NCI-H128 (cell line): ENCODE data around the gene ELOB.

Experiments
- DNase-seq: peaks from one replicate; lab custom pipeline; 2025; ENCODE audit not compliant: unreplicated experiment; lab: John Stamatoyannopoulos, UW

ELOB gene

DNA sequence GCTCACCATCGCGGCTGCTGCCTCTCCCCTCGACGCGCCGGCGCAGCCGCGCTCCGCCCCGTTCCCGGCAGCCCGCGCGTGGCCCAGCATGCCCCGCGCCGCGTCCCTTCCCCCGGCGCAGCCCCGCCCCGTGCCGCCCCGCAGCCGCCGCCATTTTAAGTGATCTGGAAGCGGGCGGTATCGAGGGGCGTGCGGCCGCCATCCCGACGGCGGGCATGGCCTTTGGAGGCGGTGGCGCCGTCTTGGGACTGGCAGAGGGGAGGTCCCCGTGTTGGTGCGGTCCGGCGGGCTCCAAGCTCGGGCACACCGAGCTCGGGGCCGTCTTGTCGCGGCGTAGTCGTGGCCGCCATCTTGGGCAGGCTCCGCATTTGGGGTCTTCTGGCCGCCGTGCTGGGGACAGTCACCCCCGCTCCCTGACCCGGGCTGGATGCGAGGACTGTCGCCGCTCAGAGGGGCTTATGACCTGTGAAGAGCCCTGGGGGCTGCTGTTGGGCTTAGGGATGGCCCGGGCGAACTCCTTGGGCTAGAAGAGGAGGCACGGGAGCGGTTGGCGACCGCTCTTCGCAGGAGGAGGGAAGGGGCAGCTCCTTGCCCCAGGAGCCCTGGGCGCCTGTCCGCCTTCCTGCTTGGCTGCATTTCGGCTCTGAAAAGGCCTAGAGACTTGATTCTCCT, at the start of gene ELOB:
ELOB (minus strand) TSS at position 50 of the 672 bp plus-strand sequence; CDS start at position 9, 41 bp downstream.
- peak; percentile 45 for DNase-seq

DNA sequence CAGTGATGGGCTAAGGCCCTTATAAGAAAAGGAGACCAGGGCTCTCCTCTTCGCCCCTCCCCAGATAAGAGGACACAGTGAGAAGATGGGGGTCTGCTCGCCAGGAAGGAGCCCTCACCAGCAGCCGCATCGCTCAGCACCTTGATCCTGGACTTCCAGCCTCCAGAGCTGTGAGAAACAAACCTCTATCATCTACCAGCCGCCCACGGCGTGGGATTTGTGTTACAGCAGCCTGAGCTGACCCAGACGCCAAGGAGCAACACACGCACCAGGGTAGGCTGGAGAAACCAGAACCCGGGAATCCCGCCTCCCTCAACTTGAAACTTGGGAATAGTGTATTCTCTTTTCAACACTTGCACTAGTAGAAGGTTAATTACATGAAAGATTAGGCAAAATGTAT, 48.8 kb upstream of the ELOB start:
- no peak for DNase-seq

DNA sequence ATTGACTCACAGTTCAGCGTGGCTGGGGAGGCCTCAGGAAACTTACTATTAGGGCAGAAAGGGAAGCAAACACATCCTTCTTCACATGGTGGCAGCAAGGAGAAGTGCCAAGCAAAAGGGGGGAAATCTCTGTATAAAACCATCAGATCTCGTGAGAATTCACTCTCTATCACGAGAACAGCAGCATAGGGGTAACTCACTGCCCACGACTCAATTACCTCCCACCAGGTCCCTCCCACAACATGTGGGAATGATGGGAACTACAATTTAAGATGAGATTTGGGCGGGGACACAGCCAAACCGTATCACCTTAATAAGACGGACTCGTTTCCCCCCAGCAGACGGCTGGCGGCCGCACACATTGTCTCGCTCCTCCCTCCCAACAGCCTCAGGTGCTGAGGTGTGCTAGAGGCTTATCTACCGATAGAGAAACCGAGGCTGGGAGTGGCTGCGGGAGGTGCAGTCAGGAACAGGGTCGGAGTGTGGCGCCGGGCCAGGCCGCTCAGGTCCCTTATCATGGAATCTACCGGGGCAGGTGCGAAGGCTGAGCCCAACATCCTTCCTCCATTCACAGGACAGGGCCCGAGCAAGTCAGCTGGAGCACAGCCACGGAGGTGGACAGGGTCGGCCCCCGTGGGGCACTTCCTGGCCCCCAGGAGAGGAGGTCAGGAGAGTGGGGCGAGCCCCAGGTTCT, 48.1 kb upstream of the ELOB start:
- no peak for DNase-seq

DNA sequence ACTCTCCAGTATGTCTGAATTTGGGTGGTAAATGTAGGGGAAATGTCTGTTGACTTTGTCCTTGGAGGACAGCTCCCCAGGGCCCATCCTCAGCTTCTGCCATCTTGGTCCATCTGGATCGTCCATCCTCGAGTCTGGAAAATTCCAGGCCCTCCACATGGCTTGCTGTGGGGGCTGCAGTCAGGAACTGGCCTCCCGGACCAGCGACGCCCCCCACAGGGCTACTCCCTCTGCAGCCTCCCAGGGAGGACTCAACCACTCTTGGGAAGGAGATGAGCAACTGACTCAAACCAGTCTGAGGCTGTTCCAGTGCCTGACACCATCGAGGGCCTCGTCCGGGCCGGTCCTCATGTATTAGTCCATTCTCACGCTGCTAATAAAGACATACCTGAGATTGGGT, 47.5 kb upstream of the ELOB start:
- DNase-seq: no peak

DNA sequence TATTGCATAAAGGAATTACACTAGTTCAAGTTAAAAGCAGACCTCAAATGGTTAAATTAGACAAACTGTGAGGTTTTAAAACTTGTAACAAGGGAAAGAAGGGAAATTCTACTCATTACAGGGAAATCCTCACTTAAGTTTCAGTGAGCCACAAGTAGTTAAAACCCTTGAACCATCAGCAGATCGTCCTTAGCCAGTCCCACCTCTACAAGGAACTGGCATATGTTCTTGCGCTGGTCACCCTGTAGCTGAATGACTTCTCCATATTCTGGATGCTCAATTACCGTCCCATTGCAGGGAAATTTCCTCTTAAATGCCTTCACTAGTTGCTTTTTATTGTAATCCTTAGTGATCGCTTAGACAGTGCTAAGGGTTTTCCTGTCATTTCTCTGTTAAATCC, 45.4 kb upstream of the ELOB start:
- no peak for DNase-seq

DNA sequence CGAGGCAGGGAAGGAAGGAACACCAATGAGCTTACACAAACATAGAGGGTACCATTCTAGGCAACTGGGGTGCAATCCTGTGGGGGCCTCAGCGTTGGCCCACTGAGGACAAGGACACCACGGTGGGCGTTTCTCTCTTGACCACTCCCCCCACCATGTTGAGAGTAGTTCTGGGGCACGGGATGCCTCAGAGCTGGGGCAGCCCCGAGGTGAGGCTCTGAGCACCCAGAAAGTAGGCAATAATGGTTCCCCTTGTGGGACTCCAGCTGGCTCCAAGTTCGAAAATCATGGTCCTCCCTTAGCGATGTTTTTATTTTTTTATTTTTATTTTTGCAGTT, 45.0 kb upstream of the ELOB start:
- no peak for DNase-seq

DNA sequence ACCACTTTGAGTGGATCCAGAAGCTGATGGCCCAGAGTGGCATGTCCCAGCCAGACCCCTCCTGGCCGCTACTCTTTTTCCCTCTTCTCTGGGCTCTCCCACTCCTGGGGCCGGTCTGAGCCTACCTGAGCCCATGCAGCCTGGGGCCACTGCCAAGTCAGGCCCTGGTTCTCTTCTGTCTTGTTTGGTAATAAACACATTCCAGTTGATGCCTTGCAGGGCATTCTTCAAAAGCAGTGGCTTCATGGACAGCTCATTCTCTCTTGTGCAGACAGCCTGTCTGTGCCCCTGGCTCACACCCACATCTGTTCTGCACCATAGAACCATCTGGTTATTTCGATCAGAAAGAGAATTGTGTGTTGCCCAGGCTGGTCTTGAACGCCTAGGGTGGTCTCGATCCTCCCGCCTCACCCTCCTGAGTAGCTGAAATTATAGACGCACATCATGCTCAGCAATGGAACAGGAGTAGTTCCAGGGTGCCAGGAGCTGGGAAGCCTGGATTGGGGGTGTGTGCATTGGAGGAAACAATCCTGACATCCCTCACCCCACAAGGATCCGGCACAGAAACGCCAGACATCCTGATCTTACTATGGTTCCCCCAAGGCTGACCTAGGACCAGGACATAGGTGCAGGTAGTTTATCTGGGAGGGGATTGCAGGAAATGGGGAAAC, 44.5 kb upstream of the ELOB start:
- DNase-seq: no peak

DNA sequence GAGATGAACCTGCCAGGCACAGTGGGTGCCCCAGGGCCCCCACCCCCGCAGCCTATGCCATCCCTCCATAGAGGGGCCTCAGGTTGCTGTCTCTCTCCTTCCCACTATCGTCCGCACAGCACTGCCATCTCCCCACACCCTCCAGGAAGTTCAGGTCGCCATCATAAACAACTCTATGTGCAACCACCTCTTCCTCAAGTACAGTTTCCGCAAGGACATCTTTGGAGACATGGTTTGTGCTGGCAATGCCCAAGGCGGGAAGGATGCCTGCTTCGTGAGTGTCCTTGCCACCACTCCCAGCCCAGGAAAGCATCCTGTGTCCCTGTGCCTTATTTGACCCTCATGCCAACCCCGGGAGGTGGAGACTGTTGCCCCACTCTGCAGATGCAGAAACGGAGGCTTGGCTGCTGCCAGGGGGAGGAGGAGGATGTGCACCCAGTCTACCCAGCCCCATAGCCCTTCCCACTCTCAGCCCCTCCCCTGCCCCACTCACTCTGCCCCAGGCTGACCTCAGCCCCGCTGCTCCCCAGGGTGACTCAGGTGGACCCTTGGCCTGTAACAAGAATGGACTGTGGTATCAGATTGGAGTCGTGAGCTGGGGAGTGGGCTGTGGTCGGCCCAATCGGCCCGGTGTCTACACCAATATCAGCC, 43.9 kb upstream of the ELOB start:
- DNase-seq: no peak

DNA sequence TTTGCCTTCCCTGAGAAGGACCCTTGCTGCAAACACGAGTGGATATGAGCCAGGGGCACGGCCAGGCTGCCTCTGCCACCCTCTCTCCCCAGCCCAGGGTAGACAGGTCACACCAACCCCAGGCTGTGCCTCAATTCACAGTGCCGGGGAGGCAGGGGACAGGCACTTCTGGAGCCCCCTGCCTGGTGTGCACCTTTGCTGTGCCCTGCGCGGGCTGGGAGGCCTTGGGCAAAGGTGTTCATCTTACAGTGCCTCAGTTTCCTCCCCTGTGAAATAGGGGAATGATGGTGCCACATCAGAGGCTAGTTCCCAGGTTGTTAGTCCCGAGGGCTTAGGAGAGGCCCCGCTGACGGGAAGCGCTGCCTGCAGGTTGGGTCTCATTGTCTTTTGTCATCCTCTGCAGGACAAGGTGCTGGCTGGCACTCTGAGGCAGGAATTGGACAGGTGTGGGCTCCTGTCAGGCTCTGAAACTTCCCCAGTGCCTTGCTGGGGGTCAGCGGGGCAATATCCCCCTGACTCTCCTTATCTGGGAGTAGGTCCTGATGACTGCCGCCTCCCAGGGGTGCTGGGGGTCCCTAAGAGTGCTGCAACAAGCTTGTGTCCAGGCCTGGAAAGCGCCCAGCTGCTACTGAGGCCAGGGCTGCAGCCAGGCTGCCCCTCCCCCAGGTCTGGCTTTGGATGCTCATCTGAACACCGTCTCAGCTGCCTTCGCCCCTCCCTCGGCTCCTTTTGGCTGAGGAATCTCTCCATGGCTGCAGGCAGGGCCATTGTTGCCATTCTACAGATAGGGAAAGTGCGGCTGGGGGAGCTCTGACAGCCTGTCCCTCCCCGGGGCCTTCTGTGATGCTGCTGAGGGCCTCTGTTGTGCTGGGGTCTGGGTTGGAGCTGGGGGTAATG, 43.1 kb upstream of the ELOB start:
- DNase-seq: no peak

DNA sequence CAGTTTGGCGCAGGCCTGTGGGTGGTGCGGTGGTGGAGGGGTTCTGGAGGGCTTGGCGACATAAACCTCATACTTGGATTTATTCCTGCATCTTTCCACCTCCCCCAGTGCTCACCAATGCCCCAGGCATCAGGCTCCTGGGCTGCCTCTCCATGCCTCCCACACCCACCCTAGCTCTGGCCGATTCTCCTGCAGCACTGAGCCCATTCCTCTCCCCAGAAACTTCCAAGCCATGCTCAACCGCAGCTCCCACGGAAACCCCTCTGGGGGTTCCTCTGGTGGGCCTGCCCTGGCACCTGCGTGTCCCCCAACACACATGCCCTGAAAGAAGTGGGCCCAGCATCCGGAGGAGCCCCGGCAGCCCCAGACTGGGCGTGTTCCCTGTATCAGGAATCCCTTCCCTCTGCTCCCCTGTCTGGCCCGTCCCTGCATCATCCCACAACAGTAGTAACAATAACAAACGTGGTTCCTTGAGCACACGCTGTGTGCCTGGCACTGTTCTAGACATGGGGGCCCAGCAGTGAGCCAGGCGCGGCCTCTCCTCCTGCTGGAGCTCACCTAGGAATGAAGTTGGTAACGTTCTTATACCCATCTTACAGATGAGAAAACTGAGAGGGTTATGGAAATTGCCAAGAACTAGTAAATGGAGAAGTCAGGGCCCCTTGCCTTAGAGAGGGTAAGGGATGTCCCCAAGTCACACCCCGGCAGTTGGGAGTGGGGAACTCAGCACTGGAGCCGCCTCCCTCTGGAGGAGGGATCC, 42.3 kb upstream of the ELOB start:
- no peak for DNase-seq

DNA sequence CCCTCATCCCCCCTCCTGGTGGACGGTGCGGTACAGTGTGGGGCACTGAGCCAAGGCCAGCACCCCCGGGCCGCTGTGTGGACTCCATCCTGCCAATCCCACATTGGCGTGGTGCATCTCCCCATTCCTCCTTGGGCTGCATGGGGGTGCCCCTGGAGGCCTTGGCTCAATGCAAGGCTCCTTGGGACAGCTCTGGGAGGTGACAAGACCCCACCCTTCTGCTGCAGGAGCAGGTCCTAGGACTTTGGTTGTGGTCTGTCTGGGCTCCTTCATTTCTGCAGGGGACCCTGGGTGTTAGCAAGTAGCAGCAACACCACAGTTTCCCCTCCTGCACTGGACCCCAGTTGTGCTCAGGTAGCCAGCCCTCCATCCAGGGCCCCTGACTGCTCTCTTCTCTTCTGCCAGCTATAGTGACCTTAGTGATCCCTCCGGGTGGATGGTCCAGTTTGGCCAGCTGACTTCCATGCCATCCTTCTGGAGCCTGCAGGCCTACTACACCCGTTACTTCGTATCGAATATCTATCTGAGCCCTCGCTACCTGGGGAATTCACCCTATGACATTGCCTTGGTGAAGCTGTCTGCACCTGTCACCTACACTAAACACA, 41.3 kb upstream of the ELOB start:
- no peak for DNase-seq

DNA sequence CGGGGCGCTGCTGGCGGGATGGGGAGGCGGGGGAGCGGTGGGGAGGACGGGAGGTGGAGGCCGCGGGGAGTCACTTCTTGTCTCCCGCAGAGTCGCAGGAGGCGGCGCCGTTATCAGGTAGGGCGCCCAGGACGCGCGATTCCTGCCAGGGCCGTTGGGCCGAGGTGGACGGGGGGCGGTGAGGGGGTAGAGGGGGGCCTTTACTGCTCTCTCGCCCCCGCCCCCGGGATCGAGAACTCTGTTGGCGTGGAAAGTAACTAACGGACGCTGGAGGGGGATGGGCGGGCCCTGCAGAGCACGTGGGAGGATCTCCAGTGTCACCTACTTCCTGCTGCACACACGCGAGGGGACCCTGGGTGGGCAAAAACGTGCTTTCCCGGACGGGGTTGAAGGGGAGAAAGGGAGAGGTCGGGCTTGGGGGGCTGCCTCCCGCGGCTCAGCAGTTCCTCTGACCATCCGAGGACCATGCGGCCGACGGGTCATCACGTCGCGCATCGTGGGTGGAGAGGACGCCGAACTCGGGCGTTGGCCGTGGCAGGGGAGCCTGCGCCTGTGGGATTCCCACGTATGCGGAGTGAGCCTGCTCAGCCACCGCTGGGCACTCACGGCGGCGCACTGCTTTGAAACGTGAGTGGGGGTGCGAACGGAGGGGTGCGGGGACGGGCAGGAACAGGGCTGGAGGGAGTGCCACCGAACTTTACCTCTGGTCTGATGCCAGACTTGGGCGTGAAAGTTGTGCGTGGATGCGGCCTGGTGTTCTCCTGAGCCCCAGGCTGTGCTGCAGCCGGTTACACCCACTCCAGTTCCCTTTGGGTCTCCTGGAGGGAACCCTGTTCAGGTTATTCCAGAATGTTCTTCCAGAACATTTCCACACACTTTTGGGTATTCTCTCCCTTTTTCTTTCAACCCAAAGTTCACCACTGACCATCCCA, 40.5 kb upstream of the ELOB start:
- no peak for DNase-seq

DNA sequence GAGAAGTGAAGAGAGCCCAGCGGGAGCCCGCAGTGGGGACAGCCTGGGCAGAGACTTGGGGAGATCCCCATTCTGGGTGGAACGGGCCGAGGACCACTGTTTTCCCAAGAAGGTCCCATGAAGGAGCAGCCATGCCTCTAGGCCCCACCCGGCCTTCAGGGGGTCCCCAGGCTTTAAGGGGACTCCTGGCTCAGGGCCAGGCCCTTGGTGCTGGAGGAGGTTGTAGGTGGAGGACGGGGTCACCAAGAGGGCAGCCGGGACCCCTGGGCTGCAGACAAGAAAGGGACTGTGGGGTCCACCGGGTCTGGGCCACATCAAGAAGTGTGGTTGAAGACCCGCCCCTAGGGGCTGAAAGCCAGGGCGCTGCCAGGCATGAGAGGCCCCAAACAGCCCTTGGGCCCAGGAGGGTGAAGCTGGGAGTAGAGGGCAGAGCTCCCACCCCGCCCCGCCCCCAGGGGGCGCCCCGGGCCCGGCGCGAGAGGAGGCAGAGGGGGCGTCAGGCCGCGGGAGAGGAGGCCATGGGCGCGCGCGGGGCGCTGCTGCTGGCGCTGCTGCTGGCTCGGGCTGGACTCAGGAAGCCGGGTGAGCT, 39.8 kb upstream of the ELOB start, which contains the start of gene PRSS21:
PRSS21 (plus strand) TSS at position 487 of the 589 bp plus-strand sequence; CDS start at position 519, 32 bp downstream.
- no peak for DNase-seq

DNA sequence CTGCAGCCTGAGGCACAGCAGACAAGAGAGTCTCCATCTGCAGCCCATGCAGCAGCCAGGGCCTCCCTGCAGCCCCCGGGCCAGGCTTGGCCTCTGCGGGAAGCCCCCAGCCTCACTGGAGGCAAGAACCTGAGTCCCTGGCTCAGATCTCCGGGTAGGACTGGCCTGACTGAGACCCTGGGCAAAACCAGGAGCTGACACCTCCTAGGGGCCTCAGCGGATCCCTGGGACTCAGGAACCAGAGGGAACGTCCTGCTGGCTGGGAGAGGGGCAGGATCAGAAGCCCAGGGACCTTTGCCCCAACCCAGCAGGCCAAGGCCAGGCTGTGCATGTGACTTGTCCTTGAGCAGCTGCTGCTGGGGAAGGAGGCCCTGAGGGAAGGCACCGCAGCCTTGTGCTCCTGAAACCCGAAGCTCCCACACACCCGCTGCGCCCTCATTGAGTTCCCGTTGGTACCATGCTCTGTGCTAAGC, 38.3 kb upstream of the ELOB start:
- DNase-seq: no peak

DNA sequence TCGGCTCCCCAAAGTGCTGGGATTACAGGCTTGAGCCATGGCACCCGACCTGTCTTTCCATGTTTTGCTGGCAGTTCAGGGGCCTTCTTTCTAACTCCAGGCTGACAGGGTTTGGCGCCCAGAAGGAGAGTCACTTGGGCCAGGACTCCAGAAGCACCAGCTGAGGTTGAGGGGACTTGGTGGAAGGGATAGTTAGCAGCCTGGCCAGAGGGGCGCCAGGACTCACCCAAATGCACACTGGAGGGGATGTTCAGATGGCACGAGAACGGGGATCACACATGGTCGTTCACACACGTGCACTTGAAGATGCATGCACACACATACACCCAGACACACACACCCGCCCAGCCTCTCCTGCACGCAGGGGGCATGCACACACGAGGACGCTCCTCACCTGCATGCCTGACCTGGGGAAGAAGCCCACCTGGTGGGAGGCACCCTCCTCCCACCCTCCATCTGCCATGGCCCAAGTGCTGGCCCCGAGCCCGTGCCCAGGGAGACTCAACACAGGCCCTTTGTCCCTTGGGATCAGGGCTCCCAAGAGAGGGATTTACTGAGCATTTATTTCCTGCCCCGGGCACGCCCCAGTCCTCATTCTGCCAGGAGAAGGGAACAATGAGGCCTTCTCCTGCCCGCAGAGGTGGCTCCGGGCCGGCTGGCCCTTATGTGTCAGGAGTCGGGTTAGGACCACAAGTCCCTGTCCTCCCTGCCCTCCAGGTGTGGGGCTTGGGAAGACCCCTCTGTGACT, 37.6 kb upstream of the ELOB start:
- no peak for DNase-seq

DNA sequence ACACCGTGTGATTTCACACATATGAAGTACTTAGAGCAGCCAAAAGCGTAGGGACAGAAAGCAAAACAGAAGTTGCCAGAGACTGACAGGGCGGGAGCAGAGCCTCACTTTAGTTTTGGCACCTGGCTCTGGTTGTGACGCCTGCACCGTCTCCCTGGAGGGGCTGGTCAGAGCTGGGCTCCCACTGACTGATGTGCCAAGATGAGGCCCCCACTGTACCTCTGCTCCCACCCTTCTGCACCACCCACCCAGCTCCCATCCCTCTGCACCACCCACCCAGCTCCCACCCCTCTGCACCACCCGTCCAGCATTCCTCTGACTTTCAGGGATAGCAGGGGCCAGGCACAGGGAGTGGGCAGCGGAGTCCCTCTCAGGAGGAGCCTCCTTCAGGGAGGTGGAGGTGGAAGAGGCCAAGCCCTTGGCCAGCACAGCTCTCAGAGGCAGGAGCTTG, 36.7 kb upstream of the ELOB start:
- no peak for DNase-seq
